OCI-LY1 (cell line): ENCODE results near the gene IRAK3.

Source experiments
- H2AFZ ChIP-seq: fragments of 200-600 bp; sonication (generic), shearing (Covaris generic); 2 replicates; pipeline ENCODE4 v1.6.0; 2014; ENCODE audit warnings: antibody characterized with exemption, mild to moderate bottlenecking, low read length
- H3F3A ChIP-seq: fragments of 200-600 bp; sonication (generic), shearing (Covaris generic); 2 replicates; pipeline ENCODE4 v1.6.0; 2014; ENCODE audit warnings: mild to moderate bottlenecking, antibody characterized with exemption, low read length, moderate library complexity; ENCODE audit not compliant: insufficient read depth
- H3K27ac ChIP-seq: fragments of 200-600 bp; sonication (generic); 2 replicates; pipeline ENCODE4 v1.5.1; 2014; ENCODE audit warnings: low read length, mixed run types, mild to moderate bottlenecking, low read depth; ENCODE audit not compliant: poor library complexity, severe bottlenecking
- H3K27me3 ChIP-seq: fragments of 200-600 bp; sonication (generic); 2 replicates; pipeline ENCODE4 v1.6.0; 2014; ENCODE audit warnings: antibody characterized with exemption, mild to moderate bottlenecking, low read length, moderate library complexity; ENCODE audit not compliant: insufficient read depth
- H3K36me3 ChIP-seq: fragments of 200-600 bp; sonication (generic); 2 replicates; pipeline ENCODE4 v1.6.1; 2014; ENCODE audit warnings: mild to moderate bottlenecking, antibody characterized with exemption, low read length, moderate library complexity, mixed read lengths; ENCODE audit not compliant: insufficient read depth
- H3K4me1 ChIP-seq: fragments of 200-600 bp; sonication (generic); 2 replicates; pipeline ENCODE4 v1.5.1; 2014; ENCODE audit warnings: mild to moderate bottlenecking, low read length, moderate library complexity; ENCODE audit not compliant: insufficient read depth, severe bottlenecking
- H3K4me2 ChIP-seq: fragments of 200-600 bp; sonication (generic), shearing (Covaris generic); 2 replicates; pipeline ENCODE4 v1.6.1; 2014; ENCODE audit warnings: low read length
- H3K4me3 ChIP-seq: fragments of 200-600 bp; sonication (generic); 2 replicates; pipeline ENCODE4 v1.5.1; 2014; ENCODE audit warnings: low read length, low read depth, mild to moderate bottlenecking, mixed read lengths; ENCODE audit not compliant: poor library complexity, severe bottlenecking
- H3K79me2 ChIP-seq: fragments of 200-600 bp; shearing (Covaris generic); 2 replicates; pipeline ENCODE4 v1.6.1; 2016; ENCODE audit warnings: mixed run types, low read length, mixed read lengths; ENCODE audit not compliant: insufficient read depth
- H3K9ac ChIP-seq: fragments of 200-600 bp; sonication (generic), shearing (Covaris generic); 2 replicates; pipeline ENCODE4 v1.6.1; 2014; ENCODE audit warnings: mild to moderate bottlenecking, low read length, mixed read lengths
- H3K9me2 ChIP-seq: fragments of 200-600 bp; sonication (generic), shearing (Covaris generic); 2 replicates; pipeline ENCODE4 v1.6.1; 2014; ENCODE audit warnings: low read depth, mild to moderate bottlenecking, low read length, mixed read lengths
- H3K9me3 ChIP-seq: fragments of 200-600 bp; shearing (Covaris generic); 2 replicates; pipeline ENCODE4 v1.6.1; 2014; ENCODE audit warnings: low read length, mixed read lengths
- H4K20me1 ChIP-seq: fragments of 200-600 bp; sonication (generic), shearing (Covaris generic); 2 replicates; pipeline ENCODE4 v1.6.0; 2016; ENCODE audit warnings: mild to moderate bottlenecking, low read length; ENCODE audit not compliant: insufficient read depth
- CTCF ChIP-seq: fragments of 200-600 bp; sonication (generic), shearing (Covaris generic); IDR thresholded peaks from 2 replicates; pipeline ENCODE4 v1.5.1; 2017; ENCODE audit warnings: mild to moderate bottlenecking, antibody characterized with exemption, low read length, moderate library complexity, mixed read lengths
- EZH2 ChIP-seq: fragments of 200-600 bp; sonication (generic), shearing (Covaris generic); IDR thresholded peaks from 2 replicates; pipeline ENCODE4 v1.8.0; 2017; ENCODE audit warnings: borderline replicate concordance, mixed run types, mild to moderate bottlenecking, antibody characterized with exemption, low read length, moderate library complexity, mixed read lengths

IRAK3 gene

GRCh38 chr12:66160704-66161103 is 28.3 kb upstream of the IRAK3 start:
- H3K27ac ChIP-seq = no peak overlapping the region
- no peak overlapping the region for H3K9ac ChIP-seq
- H3K4me3 ChIP-seq = no peak overlapping the region
- H3K27me3 ChIP-seq = no peaks in the 10 kb centered on the region
- H2AFZ ChIP-seq = no peak overlapping the region
- H4K20me1 ChIP-seq = no peaks in the 10 kb centered on the region
- H3K4me2 ChIP-seq = no peak overlapping the region
- TF ChIP-seq EZH2 (no peak), CTCF (no peak)
- no peaks in the 10 kb centered on the region for H3K9me2 ChIP-seq
- H3K36me3 ChIP-seq = peaks cover 48% of the 10 kb centered on the region
- H3K4me1 ChIP-seq = no peaks in the 10 kb centered on the region
- peaks cover 19% of the 10 kb centered on the region for H3K9me3 ChIP-seq
- peaks cover 41% of the 10 kb centered on the region for H3K79me2 ChIP-seq
- no peaks in the 10 kb centered on the region for H3F3A ChIP-seq

DNA sequence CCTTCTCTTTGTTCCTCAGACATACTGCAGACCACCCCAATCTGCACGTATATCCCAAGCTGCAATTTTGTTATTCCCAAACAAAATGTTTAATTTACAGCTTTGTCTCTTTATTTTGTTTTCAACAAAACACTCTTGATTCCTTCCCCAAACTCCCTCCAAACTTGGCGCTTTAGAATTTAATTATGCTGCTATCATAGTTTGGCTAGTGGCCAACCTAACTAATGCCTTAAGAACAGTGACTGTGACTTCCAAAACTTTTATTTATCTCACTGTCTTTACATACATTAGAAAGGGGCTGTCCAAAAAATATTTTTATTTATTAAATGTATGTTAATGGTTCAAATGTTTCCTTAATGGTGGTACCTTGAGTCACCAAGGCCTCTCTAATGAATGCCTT is 26.3 kb upstream of the IRAK3 start:
- Histone ChIP-seq H3K36me3 (peaks cover 68% of the 10 kb centered on the region), H4K20me1 (no peaks in the 10 kb centered on the region), H3K9me2 (no peaks in the 10 kb centered on the region), H3K9me3 (peaks cover 21% of the 10 kb centered on the region), H3K4me2 (no peak overlapping the region), H3K4me3 (no peak overlapping the region), H2AFZ (no peak overlapping the region), H3K27me3 (no peaks in the 10 kb centered on the region), H3K79me2 (peaks cover 59% of the 10 kb centered on the region), H3K4me1 (no peaks in the 10 kb centered on the region), H3K9ac (no peak overlapping the region), H3F3A (no peaks in the 10 kb centered on the region), H3K27ac (no peak overlapping the region)
- no peak for TF ChIP-seq CTCF

DNA sequence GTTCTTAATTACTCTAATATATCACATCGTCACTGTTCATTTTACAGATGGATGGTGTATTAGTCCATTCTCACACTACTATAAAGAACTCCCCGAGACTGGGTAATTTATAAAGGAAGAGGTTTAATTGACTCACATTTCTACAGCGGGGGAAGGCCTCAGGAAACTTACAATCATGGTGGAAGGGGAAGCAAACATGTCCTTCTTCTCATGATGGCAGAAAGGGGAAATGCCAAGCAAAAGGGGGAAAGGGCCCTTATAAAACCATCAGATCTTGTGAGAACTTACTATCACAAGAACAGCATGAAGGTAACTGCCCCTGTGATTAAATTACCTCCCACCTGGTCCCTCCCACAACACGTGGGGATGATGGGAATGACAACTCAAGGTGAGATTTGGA is 25.7 kb upstream of the IRAK3 start:
- Histone ChIP-seq H3K9me2 (no peaks in the 10 kb centered on the region), H3K27ac (no peak overlapping the region), H3K79me2 (peaks cover 65% of the 10 kb centered on the region), H3K4me3 (no peak overlapping the region), H3K4me2 (no peak overlapping the region), H2AFZ (no peak overlapping the region), H3K4me1 (peaks cover 4% of the 10 kb centered on the region), H3K27me3 (no peaks in the 10 kb centered on the region), H3K9me3 (peaks cover 21% of the 10 kb centered on the region), H3K36me3 (peaks cover 74% of the 10 kb centered on the region), H4K20me1 (no peaks in the 10 kb centered on the region), H3K9ac (no peak overlapping the region), H3F3A (no peaks in the 10 kb centered on the region)
- no peak for TF ChIP-seq CTCF
- TF ChIP-seq EZH2 = no peak
